ENCODE measurements around the gene NDUFB1. TPM values are rescaled to one million over a fixed set of nuclear protein-coding genes. Genes with fewer than 3 reads are reported as not detected.
A peak's percentile ranks its signal among the peaks of the same experiment; 100 is the strongest.

NDUFB1 gene
- total and polyA plus RNA-seq, 2 of the 13 experiments (the other 11 are each of a cell fraction or from before 2014, with no cell fraction given): 181 to 281 TPM

DNA sequence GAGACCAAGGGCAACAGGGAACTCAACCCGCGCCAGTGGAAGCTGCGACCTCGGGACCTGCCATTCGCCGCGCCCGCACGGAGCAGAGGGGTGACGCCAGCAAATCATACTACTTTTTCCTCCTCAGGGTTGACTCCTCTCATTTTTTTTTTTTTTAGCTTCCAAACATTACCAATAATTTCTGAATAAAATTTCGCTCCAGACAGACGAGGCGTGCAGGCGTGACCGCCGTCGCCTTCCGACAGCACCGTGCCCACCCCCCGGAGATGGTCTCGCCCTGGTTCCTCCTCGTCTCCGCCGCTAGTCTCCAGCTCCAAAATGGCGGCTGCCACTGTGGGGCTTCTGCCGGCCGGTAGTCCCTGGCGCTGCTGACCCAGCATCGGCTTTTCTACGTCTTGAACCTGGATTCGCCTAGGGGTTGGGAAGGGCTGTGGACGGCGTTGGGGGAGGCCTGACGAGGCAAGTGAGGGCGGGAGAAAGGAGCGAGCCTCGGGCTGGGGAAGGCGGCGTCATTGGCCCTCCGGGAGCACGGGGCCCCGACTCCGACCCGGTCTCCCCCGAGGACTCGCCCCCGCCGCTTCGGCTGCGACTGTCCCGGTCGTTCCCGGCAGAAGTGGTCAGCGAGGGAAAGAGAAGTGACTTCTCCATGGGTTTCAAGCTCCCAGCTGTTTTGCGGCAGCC, at the start of gene NDUFB1, which contains the start of gene CPSF2 (continued):
- TF ChIP-seq, protein P1, sequence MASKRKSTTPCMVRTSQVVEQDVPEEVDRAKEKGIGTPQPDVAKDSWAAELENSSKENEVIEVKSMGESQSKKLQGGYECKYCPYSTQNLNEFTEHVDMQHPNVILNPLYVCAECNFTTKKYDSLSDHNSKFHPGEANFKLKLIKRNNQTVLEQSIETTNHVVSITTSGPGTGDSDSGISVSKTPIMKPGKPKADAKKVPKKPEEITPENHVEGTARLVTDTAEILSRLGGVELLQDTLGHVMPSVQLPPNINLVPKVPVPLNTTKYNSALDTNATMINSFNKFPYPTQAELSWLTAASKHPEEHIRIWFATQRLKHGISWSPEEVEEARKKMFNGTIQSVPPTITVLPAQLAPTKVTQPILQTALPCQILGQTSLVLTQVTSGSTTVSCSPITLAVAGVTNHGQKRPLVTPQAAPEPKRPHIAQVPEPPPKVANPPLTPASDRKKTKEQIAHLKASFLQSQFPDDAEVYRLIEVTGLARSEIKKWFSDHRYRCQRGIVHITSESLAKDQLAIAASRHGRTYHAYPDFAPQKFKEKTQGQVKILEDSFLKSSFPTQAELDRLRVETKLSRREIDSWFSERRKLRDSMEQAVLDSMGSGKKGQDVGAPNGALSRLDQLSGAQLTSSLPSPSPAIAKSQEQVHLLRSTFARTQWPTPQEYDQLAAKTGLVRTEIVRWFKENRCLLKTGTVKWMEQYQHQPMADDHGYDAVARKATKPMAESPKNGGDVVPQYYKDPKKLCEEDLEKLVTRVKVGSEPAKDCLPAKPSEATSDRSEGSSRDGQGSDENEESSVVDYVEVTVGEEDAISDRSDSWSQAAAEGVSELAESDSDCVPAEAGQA (IDR thresholded peaks at IDR 0.05; ENCODE audit: low read depth): no peak
- TF ChIP-seq, protein P1 (CRISPR knock-in tag; IDR thresholded peaks at IDR 0.05; ENCODE audit: borderline replicate concordance): peak; percentile 51; the same call in 1 of the 2 replicates
- TF ChIP-seq ZNF768 (CRISPR knock-in tag; IDR thresholded peaks at IDR 0.05) (0 out of 2 replicates have a peak, but pooled peaks have one; percentile 9), NONO (IDR thresholded peaks at IDR 0.05) (no peak), NONO (CRISPR knock-in tag; conservative IDR thresholded peaks at IDR 0.05) (peak; percentile 73; the same call in 1 of the 2 replicates), ZNF160 (CRISPR knock-in tag; IDR thresholded peaks at IDR 0.05) (no peak), PAWR (CRISPR knock-in tag; IDR thresholded peaks at IDR 0.05; ENCODE audit: borderline replicate concordance) (no peak), PCBP2 (optimal IDR thresholded peaks at IDR 0.05; ENCODE audit: low read depth, low read length, poor library complexity, severe bottlenecking) (no peak), GABPA (IDR thresholded peaks at IDR 0.05; ENCODE audit: low read depth, low read length) (no peak), GABPA (CRISPR knock-in tag; IDR thresholded peaks at IDR 0.05; ENCODE audit: low read depth) (peak; percentile 53; the same call in 1 of the 2 replicates), JDP2 (CRISPR knock-in tag; IDR thresholded peaks at IDR 0.05; ENCODE audit: borderline replicate concordance) (no peak), MEIS2 (CRISPR knock-in tag; IDR thresholded peaks at IDR 0.05) (no peak), ATM (IDR thresholded peaks at IDR 0.05; ENCODE audit: borderline replicate concordance) (no peak), ZNF546 (CRISPR knock-in tag; conservative IDR thresholded peaks at IDR 0.05) (peak; percentile 70), ZNF367 (CRISPR knock-in tag; IDR thresholded peaks at IDR 0.05; ENCODE audit: borderline replicate concordance) (no peak), ZFP37 (CRISPR knock-in tag; IDR thresholded peaks at IDR 0.05; ENCODE audit: borderline replicate concordance) (no peak; the same call in 1 of the 2 replicates), ELF3 (CRISPR knock-in tag; IDR thresholded peaks at IDR 0.05) (peak; percentile 24; the same call in 1 of the 2 replicates)
- TF ChIP-seq, protein P2, sequence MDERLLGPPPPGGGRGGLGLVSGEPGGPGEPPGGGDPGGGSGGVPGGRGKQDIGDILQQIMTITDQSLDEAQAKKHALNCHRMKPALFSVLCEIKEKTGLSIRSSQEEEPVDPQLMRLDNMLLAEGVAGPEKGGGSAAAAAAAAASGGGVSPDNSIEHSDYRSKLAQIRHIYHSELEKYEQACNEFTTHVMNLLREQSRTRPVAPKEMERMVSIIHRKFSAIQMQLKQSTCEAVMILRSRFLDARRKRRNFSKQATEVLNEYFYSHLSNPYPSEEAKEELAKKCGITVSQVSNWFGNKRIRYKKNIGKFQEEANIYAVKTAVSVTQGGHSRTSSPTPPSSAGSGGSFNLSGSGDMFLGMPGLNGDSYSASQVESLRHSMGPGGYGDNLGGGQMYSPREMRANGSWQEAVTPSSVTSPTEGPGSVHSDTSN (CRISPR knock-in tag; IDR thresholded peaks at IDR 0.05): no peak
- TF ChIP-seq, protein P3, sequence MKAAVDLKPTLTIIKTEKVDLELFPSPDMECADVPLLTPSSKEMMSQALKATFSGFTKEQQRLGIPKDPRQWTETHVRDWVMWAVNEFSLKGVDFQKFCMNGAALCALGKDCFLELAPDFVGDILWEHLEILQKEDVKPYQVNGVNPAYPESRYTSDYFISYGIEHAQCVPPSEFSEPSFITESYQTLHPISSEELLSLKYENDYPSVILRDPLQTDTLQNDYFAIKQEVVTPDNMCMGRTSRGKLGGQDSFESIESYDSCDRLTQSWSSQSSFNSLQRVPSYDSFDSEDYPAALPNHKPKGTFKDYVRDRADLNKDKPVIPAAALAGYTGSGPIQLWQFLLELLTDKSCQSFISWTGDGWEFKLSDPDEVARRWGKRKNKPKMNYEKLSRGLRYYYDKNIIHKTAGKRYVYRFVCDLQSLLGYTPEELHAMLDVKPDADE (CRISPR knock-in tag; IDR thresholded peaks at IDR 0.05): no peak; the same call in 1 of the 2 replicates
- TF ChIP-seq, protein P4, sequence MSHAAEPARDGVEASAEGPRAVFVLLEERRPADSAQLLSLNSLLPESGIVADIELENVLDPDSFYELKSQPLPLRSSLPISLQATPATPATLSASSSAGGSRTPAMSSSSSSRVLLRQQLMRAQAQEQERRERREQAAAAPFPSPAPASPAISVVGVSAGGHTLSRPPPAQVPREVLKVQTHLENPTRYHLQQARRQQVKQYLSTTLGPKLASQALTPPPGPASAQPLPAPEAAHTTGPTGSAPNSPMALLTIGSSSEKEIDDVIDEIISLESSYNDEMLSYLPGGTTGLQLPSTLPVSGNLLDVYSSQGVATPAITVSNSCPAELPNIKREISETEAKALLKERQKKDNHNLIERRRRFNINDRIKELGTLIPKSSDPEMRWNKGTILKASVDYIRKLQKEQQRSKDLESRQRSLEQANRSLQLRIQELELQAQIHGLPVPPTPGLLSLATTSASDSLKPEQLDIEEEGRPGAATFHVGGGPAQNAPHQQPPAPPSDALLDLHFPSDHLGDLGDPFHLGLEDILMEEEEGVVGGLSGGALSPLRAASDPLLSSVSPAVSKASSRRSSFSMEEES (CRISPR knock-in tag; IDR thresholded peaks at IDR 0.05): no peak; the same call in 1 of the 2 replicates
- TF ChIP-seq, protein P5, sequence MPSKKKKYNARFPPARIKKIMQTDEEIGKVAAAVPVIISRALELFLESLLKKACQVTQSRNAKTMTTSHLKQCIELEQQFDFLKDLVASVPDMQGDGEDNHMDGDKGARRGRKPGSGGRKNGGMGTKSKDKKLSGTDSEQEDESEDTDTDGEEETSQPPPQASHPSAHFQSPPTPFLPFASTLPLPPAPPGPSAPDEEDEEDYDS (CRISPR knock-in tag; IDR thresholded peaks at IDR 0.05): peak; percentile 86

Measured in HepG2 (cell line).